HG03064 (cell line): ENCODE data around the gene SYNGR3.
"Not testable (repeated sequence)": the region's sequence is repeated elsewhere in the genome, so short reads cannot be mapped to it uniquely, and the experiment has no call there.

Experiments used
- ATAC-seq: cut with Tn5 transposase; IDR thresholded peaks from one replicate; pipeline ENCODE4 v1.9.1; 2021; ENCODE audit warnings: low read depth; ENCODE audit not compliant: unreplicated experiment

SYNGR3 gene, protein sequence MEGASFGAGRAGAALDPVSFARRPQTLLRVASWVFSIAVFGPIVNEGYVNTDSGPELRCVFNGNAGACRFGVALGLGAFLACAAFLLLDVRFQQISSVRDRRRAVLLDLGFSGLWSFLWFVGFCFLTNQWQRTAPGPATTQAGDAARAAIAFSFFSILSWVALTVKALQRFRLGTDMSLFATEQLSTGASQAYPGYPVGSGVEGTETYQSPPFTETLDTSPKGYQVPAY

DNA sequence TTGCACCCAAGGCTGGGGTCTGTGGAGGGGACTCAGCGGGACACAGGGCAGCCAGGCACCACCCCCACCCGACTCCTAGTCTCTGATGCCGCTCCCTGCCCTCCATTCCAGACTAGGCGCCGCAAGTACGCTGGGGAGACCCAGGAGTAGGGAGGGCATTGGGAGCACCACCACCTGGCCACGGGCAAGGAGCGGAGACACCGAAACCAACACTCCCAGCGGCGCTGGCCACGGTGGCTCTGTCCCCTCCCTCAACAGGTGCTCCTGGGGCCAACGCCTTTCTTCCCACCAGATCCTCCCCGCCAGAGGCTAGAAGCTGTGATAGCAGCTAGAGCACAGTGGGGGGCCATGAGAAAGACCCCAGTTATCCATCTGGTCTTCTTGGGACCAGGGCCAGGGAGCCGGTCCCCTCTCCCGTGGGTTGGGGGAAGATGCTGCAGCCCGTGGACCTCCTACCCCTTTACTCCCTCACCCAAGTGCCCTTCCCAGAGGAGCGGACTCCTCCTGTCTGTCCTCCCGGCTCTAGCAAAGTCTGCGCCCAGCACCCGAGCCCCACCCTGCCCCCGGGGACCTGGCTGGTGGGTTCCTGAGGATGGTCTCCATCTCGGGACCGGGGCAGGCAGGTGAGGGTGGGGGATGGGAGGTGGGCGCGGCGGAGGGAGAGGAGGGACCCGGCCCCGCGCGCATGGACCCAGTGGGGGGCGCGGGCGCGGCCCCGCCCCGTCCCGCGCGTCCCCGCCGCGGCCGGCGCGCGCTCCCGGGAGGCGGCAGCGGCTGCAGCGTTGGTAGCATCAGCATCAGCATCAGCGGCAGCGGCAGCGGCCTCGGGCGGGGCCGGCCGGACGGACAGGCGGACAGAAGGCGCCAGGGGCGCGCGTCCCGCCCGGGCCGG is at the start of gene SYNGR3:
Gene SYNGR3 (plus strand): TSS at position 762 of the 892 bp plus-strand sequence. CDS start 133 bp downstream, outside the sequence.
- ATAC-seq = no peak

DNA sequence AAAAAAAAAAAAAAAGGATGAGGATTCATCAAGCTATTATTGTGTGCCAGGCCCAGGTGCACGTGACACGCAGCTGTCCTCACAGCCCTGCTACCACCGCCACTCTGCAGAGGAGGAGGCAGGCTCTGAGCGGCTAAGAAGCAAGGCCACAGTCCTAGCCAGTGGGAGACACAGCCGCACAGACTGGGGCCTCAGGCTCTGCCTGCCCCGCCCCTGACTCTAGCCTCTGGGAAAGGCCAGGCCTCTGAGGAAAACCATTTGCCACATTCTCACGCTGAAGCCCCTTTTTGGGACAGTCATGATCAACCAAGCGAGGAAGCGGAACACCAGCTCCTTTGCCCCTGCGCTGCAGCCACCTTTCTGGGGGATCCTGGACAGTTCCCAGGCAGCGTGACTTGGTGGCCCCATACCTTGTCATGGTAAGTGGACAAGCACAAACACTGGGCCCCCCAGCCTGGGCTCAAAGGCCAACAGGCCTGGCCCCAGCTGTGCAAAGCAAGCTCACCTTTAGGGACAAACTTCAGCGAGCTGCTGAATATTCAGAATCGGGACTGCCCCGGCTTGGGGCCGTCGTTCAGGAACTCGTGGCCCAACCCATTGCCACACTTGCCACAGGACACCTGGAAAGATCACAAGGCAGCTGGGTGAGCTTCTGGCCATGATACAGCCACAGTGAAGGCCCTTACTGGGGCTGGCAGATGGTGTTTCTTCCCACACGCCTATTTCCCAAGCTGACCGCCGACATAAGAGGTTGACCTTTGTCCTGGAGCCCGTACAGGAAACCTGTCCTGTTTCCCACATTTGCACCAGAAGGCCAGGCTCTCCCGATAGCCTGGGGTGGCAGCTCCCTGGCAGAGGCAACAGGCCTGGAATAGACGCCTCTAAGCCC is 49.3 kb upstream of the SYNGR3 start:
- ATAC-seq = no peak

DNA sequence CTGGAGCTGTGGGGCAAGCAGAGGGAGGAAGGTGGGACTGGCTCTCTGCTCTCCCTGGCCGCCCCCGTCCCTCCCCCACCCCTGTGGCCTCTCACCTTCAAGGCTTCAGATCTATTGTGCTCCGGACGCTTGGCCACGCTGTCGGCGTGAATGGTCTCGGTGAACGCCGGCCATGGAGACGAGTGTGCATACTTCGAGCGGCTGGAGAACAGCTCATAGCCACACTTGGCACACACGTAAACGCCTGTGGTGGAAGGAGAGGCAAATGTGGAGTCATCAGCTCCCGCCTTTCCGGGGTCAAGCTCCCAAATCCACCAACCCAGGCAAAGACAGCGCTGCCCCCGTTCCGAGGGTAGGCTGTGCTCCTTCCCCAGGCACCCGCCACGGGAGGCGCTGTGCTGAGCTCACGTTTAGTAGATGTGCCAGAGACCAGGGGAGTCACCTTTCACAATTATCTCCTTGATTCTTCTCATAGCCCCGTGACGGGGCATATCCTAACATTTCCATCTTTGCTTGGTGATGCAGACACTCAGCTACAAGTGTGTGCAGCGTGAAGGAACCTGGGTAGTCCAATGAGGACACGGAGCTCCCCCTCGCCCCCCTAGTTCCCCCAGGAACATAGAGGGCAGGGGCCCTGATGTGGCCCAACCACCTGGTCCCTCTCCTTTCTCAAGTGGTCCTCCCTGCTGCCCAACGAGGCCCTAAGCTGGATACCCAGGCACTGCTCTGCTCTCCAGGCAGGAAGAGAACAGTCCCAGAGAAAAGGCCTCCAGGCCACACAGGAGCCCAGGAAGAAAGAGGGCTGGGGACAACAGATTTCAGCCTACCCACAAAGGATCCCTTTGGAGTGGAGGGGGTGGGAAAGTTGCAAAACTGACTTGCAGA is 48.4 kb upstream of the SYNGR3 start:
- ATAC-seq = no peak

DNA sequence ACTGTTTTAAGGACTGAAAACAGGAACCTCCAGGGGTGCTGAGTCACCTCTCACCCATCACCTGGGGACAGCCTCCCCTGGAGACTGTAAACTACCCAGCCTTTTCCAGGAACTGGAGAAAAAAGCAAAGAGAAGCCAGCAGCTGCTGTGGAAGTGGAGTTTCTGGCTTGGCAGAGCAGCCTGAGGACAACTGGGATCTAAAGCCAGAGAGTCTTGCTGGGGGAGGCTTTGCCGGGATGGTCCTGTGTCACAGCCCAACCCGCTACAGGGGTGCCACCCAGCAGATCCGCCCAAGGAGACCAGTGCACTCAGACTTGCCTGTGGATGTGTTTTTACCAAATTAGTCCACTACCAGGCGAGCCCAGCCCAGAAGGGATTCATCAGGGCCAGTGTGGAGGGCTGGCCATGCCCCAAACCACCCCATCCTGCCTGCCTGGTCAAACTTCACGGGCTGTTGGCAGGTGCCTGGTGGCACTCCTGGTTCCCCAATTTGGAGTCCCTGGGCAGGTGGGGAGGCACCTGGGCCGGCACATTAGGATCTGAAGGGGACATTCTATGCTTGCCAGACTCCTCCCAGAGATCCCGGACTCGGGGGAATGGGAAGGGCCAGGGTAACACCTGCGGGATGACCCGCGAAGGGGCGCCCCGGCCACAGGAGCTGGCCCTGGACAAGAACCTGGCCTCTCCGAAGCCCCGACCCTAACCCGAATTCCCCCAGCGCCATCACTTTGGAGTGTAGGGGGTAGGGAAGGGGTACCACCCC is 47.5 kb upstream of the SYNGR3 start:
- ATAC-seq = no peak

DNA sequence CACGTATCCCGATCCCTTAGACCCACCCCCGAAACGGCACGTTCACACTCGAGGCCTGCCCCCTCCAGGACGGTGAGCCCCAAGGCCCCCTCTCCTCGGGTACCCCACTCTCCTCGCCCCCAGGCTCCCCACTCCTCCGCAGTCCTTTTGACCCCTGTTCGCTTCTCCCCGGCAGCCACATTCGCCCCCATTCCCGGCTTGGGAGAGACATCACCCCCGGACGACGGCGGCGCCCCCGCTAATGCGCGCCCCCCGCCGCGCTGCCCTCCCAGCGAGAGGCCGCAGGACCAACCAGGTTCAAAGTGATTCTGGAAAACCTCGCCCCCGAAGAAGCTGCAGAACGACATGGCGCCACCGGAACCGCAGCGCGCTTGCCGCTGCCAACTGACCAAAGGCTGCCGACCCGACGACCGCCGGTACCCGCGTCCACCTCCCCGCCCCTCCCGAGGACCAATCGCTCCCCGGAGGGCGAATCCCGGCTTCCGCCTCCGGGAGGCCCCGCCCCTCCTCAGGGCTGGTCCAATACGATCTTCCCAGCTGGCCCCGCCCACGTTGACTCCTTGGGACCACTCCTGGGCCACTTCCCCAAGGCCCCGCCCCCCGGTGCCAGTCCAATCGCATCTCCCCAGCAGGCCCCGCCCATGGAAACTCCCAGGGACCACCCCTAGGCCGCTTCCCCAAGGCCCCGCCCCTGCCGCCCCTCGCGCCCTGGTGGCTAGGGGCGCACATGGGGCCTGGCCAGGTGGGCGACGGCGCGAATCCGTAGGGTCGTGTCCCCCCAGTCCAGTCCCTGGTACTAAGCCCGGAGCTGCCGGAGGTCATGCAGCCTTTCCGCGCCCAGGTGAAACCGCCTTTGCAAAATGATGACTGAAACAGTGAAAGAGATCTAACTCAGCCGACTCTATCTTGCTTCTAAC is 46.7 kb upstream of the SYNGR3 start, which contains the start of gene MSRB1:
Gene MSRB1 (minus strand): TSS at position 390 of the 917 bp plus-strand sequence. CDS start 43 bp downstream, at position 347.
- peak; percentile 77 for ATAC-seq

DNA sequence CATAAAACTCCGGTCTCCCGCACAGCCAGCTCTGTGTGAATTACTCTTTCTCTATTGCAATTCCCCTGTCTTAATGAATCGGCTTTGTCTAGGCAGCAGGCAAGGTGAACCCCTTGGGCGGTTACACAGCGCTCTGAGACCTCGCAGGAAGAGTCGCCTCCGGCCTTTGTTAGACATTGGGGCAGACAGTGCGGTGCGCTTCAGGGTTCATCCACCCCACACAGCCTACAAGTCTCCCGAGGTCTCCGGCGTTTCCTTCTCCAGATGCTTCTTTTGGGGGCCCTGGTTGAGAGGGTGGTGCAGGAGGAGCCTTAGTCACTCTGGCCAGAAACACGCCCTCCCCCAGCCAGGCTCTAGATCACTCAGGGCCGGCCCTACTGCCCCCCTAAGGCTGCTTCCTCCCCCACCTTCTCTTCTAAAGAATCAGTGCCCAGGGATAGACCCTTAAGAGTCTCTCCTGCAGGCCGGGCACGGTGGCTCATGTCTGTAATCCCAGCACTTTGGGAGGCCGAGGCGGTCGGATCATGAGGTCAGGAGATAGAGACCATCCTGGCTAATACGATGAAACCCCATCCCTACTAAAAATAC is 45.1 kb upstream of the SYNGR3 start:
- ATAC-seq = no peak

DNA sequence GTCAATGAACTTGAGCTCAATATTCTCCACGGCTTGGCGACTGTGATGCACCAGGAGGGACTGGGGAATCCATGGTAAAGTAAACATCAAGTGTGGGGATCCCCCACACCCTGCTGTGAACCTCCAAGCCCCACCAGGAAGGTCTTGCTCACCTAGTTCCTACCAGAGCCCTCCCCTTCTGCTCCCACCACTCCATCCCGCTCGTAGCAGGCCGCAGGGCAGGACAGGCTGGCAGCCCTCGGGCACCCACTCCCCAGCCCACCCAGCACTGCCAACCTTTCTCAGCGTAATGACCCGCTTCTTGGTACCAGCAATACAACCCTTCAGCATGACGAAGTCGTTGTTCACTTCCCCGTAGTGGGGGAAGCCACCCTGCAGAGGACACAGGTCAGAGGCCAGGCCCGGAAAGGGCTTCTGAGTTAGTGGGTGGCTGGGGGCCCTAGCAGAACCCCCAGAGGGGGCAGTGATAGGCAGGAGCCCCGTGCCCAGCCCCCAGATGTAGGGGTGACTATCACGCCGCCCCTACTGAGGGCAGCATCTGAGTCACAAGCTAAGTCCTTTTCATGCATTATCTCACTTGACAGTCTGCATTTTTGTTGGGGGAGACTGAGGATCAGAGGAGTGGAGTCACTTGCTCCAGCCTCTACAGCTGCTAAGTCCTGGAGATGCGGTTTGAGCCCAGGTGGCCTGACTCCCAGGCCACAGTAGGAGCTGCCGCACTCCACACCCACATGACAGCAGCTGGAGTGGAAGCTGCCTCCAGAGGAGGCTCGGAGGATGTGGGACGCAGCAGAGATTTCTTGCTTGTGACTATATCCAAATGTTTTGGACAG is 44.0 kb upstream of the SYNGR3 start:
- ATAC-seq = no peak

DNA sequence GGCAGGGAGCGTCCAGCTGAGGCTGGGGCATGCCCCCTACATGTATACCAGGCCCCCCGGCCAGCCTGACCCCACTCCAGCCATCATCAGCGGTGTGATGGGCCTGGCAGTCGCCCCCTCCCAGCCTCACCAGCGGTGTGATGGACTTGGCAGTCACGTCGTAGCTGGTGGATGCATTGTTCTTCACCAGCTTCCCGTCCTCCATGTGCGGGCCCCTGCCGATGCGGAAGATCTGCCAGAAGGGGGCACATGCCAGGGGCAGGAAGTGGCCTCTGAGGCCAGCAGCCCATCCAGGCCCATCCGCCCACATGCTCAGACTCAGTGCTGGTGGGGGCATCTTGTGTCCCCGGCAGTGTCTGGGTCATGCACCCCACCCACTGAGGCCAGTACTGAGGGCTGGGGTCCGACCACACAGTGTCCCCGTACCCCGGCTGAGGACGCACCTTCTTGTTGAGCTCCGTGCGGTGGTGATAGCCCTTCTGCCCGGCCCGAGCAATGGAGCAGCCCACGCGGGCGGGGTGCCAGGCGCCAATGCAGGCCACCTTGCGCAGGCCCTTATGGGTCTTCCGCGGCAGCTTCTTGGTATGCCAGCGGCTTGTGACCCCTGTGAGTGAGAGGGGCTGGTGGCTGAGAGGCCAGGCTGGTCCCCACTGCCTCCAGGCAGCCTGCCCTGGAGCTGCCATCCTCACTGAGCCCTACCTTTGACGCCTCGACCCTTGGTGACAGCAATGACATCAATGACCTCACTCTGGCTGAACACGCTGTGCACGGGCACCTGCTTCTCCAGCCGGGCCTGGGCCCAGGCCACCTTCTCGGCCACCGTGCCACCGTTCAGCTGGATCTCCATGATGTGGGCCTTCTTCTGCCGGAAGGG is 43.0 kb upstream of the SYNGR3 start:
- ATAC-seq = no peak

DNA sequence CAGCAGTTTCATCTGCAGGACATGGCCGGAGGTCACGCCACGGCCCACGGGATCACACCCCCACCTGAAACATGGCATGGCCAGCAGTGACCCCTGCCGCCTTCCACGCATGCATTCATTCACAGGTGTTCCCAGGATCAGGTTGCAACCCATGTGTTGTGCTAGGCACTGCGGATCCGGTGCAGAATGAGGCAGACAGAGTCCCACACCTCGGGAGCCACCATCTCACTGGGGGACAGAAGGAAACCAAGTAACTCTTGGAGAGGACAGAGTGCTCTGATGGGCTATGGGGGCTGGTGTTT is 42.5 kb upstream of the SYNGR3 start:
- no peak for ATAC-seq

DNA sequence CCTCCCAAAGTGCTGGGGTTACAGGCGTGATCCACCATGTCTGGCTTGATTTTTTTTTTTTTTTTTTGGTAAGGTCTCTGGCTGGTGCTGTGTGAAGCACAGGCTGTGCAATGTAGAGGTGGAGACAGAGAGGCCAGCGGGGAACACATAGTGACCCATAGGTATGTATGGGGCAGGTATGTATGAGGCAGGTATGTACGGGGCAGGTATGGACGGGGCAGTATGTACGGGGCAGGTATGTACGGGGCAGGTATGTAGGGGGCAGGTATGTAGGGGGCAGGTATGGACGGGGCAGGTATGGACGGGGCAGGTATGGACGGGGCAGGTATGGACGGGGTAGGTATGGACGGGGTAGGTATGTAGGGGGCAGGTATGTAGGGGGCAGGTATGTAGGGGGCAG is 40.3 kb upstream of the SYNGR3 start:
- no peak for ATAC-seq

DNA sequence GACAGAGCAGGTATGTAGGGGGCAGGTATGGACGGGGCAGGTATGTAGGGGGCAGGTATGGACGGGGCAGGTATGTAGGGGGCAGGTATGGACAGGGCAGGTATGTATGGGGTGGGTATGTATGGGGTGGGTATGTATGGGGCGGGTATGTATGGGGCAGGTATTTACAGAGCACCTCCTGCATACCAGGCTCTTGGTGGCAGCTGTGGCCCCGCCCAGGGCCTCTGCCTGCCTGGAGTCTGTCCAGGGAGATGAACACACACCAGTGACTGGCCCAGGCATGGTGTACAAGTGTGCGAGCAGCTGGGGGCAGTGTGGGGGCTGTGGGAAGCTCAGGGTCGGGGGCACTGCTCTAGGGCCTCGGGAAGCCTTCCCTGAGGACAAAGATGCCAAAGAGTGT is 39.7 kb upstream of the SYNGR3 start:
- no peak for ATAC-seq

DNA sequence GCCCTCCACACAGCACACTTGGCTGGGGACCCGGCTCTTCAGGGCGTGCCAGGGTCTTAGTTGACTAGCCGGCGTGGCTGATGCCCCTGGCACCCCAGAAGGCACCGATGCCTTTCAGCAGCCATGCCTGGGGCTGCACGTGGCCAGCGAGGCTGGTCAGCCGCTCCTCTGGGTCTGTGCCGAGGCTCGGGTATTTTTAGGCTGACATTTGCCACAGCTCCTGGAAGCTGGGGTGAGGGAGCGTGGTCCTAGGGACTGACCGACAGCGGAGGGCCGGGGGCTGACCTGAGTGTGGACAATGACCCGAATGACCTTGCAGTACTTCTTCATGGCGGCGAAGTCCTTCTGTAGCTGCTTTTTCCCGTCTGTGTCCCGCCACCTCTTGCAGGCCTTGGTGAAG is 39.2 kb upstream of the SYNGR3 start:
- ATAC-seq = no peak

DNA sequence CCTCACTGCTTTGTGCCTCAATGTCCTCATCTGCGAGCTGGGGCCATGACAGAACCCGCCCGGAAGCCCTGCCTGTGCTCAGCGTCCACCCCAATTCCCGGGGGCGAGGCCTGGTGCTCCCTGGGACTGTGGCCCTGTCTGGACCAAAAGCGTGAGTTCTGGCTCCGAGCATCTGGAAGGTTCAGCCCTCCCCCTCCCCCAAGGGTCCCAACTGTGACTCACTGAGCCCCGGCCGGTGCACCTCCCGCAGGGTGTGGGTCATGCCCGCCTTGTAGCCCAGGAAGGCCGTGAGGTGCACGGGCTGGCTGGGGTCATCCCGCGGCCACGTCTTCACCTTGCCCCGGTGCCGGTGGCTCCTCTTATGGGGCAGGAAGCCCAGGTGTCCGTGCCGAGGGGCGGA is 36.0 kb upstream of the SYNGR3 start:
- no peak for ATAC-seq

DNA sequence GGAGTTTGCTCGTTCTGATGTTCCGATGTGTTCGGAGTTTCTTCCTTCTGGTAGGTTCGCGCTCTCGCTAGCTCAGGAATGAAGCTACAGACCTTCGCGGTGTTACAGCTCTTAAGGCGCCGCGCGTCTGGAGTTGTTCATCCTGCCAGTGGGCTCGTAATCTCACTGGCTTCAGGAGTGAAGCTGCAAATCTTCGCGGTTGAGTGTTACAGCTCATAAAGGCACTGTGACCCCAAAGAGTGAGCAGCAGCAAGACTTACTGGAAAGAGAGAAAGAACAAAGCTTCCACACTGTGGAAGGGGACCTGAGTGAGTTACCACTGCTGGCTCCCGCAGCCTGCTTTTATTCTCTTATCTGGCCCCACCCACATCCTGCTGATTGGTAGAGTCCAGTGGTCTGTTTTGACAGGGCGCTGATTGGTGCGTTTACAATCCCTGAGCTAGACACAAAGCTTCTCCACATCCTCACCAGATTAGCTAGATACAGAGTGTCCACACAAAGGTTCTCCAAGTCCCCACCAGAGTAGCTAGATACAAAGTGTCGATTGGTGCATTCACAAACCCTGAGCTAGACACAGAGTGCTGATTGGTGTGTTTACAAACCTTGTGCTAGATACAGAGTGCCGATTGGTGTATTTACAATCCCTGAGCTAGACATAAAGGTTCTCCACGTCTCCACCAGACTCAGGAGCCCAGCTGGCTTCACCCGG is 32.2 kb upstream of the SYNGR3 start:
- not testable (repeated sequence) for ATAC-seq

DNA sequence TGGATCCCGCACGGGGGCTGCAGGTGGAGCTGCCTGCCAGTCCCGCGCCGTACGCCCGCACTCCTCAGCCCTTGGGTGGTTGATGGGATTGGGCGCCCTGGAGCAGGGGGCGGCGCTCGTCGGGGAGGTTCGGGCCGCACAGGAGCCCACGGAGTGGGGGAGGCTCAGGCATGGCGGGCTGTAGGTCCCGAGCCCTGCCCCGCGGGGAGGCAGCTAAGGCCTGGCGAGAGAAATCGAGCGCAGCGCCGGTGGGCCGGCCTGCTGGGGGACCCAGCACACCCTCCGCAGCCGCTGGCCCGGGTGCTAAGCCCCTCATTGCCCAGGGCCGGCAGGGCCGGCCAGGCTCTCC is 31.7 kb upstream of the SYNGR3 start:
- not testable (repeated sequence) for ATAC-seq
